Measurements from ENCODE around the gene SYNE1.
"Not testable (repeated sequence)": the region's sequence is repeated elsewhere in the genome, so short reads cannot be mapped to it uniquely, and the experiment has no call there.

SYNE1 gene

GRCh38 chr6:152637296-152638047 is at the start of gene SYNE1:
SYNE1 (minus strand) TSS chr6:152637362; CDS start chr6:152628331, 9,031 bp downstream.
- DNase-seq: no peak

- no peak for DNase-seq
Observed at GRCh38 chr6:152685819-152686218, 48.7 kb upstream of the SYNE1 start.

- DNase-seq: not testable (repeated sequence)
Observed at GRCh38 chr6:152682935-152683334, 45.8 kb upstream of the SYNE1 start.

GRCh38 chr6:152682141-152682540 is 45.0 kb upstream of the SYNE1 start:
- DNase-seq: no peak

GRCh38 chr6:152680879-152681517 is 43.8 kb upstream of the SYNE1 start:
- DNase-seq: no peak

- no peak for DNase-seq
Observed at GRCh38 chr6:152680151-152680550, 43.0 kb upstream of the SYNE1 start.

- no peak for DNase-seq
Observed at GRCh38 chr6:152673236-152673635, 36.1 kb upstream of the SYNE1 start.

- no peak for DNase-seq
Observed at GRCh38 chr6:152671171-152671570, 34.0 kb upstream of the SYNE1 start.

- DNase-seq: no peak
Observed at GRCh38 chr6:152669895-152670294, 32.7 kb upstream of the SYNE1 start.

- DNase-seq: no peak
Observed at GRCh38 chr6:152661776-152662175, 24.6 kb upstream of the SYNE1 start.

- DNase-seq: no peak
Observed at GRCh38 chr6:152651986-152652385, 14.8 kb upstream of the SYNE1 start.

GRCh38 chr6:152648105-152648504 is 10.9 kb upstream of the SYNE1 start:
- DNase-seq: no peak

- DNase-seq: not testable (repeated sequence)
Observed at GRCh38 chr6:152646732-152647131, 9.6 kb upstream of the SYNE1 start.

- no peak for DNase-seq
Observed at GRCh38 chr6:152642578-152643375, 5.6 kb upstream of the SYNE1 start.

- DNase-seq: no peak
Observed at GRCh38 chr6:152636609-152637295, 410 bp downstream of the SYNE1 start.

GRCh38 chr6:152636021-152636608 is 1.0 kb downstream of the SYNE1 start:
- no peak for DNase-seq

- DNase-seq: no peak
Observed at GRCh38 chr6:152634773-152635172, 2.4 kb downstream of the SYNE1 start.

GRCh38 chr6:152632121-152632782 is 4.9 kb downstream of the SYNE1 start:
- no peak for DNase-seq

GRCh38 chr6:152631376-152631775 is 5.8 kb downstream of the SYNE1 start:
- DNase-seq: no peak

- no peak for DNase-seq
Observed at GRCh38 chr6:152630832-152631231, 6.3 kb downstream of the SYNE1 start.

- no peak for DNase-seq
Observed at GRCh38 chr6:152625213-152625612, 11.9 kb downstream of the SYNE1 start.

GRCh38 chr6:152614776-152615175 is 22.4 kb downstream of the SYNE1 start:
- not testable (repeated sequence) for DNase-seq
